ENCODE results near the gene SCGB1A1.
"Not testable (repeated sequence)": the region's sequence is repeated elsewhere in the genome, so short reads cannot be mapped to it uniquely, and the experiment has no call there.

Gene SCGB1A1, protein sequence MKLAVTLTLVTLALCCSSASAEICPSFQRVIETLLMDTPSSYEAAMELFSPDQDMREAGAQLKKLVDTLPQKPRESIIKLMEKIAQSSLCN

DNA sequence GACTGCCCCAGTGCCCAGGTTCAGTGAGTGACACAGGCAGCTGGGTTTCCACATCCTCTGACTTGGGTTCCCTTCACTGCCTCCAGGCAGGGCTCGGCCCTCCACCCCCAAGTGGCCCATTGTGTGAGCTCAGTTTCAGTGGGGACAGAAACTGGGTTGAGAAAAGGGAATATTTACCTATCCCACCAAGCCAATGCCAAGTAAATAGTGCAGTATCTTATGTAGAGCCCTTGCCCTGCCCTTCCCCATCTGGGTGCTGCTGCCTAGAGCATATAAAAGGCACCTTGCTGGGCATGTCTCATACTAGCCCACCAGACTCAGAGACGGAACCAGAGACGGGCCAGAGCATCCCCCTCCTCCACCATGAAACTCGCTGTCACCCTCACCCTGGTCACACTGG lies at the start of gene SCGB1A1:
TSS of gene SCGB1A1 (plus strand) at position 301 of the 400 bp plus-strand sequence. CDS start at position 364, 63 bp downstream.
- in situ Hi-C loops (cut with HindIII; ENCODE audit: low sequenced_read_pairs): no loop called here

DNA sequence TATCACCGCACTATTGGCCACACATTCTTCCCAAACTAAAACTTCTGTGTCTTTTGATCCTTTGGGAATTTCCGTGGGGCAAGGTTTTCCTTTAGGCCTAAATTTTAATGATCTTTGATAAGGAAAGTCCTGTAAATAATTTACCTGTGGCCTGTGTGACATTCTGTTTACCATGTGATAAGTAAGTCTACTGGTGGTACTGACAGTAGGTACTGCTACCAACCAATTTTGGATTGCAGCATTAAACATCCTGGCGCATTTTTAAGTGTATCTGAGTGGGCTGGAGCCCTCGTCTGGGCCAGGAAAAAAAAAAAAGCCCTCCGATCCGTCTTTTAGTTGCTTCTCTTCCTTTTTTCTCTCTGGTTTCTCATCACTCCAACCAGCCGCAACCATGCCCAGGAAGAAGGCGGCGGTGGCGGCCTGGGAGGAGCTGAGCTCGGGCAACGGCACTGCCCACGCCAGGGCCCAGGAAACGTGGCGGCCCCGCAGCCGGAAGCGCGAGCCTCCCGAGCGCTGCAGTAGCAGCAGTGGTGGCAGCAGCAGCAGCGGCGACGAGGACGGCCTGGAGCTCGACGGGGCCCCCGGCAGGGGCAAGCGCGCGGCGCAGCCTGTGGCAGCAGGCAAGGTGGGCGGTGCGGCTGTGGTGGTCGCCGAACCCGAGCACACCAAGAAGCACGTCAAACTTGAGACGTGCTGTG lies 47.9 kb upstream of the SCGB1A1 start:
- in situ Hi-C loops (cut with HindIII; ENCODE audit: low sequenced_read_pairs): no loop called here

DNA sequence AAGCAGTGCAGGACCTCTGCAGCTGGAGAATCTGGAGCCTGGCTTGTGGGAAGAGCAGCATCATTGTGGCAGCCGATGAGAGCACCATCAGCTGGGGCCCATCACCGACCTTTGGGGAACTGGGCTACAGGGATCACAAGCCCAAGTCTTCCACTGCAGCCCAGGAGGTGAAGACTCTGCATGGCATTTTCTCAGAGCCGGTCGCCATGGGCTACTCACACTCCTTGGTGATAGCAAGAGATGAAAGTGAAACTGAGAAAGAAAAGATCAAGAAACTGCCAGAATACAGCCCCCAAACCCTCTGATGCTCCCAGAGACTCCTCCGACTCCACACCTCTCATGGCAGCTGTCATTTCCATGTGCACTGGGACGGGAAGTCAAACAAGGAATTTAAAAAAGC lies 46.0 kb upstream of the SCGB1A1 start:
- in situ Hi-C loops (cut with HindIII; ENCODE audit: low sequenced_read_pairs): no loop called here

DNA sequence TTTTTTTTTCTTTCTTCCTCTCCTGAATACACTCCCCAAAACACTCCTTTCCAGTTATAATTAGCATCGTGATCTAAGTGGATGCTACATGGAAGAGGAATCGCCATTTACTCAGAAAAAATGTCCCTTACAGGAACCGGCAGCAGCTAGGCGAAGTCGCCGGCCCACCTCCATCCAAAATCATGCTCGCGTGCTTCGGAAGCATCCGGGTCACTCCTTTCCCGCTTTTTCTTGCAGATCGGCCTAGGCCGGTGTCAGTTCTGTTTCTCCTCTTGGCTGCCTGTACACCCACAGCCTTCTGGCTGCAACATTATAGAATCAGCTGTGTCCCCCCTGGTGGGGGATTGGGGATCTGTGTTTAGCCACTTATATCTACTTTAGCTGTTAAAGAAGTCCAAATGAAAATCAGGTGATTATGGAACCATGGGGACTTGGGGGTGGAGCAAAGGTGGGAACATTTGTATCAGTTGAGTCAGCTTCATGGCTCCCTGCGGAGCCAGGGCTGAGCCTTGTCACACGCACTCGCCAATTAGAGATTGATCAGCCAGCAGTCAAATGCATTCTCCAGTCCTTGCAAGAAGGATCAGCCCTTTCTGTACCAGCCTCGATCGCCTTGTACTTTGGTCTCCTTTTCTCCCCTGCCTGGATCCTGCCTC lies 45.2 kb upstream of the SCGB1A1 start:
- in situ Hi-C loops (cut with HindIII; ENCODE audit: low sequenced_read_pairs): no loop called here

DNA sequence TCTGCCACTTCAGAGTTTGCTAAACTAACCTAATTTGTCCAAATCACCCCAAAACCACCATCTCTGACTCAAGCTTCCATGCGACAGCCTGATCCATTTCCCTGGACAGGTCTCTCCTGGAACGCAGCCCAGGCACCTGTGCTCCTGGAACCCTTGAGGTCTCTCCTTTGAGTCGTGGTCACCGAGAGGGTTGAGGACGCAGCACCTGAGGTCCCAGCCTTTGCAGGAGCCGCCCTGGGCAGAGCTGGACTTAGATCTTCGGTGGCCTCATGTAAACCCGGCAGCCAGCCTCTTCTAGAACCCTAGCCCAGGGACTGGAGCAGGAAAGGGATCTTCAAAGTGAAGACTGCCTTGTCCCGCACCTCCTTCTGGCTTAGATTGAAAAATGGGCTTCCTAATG lies 44.0 kb upstream of the SCGB1A1 start:
- in situ Hi-C loops (cut with HindIII; ENCODE audit: low sequenced_read_pairs): no loop called here

DNA sequence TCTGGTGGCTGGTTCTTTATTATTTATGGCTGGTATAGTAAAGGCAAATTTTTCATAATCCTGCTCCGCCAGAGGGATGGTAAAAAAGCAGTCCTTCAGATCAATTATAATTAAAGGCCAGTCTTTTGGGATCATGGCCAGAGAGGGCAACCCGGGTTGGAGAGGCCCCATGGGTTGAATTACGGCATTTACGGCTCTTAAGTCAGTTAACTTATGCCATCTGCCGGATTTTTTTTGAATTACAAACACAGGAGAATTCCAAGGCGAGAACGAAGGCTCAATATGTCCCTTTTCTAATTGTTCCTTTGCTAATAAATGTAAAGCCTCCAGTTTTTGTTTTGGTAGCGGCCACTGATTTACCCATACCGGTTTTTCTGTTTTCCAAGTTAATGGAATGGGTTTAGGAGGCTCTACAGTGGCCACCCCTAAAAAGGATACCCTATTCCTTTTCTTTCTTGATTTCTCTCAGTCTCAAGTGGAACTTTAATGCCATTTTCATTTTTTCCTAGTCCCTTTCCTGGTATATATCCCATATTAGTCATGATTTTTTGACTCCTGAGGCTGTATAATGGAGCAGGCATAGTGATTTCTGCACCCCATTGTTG lies 40.3 kb upstream of the SCGB1A1 start:
- in situ Hi-C loops (cut with HindIII; ENCODE audit: low sequenced_read_pairs): not testable (repeated sequence)

DNA sequence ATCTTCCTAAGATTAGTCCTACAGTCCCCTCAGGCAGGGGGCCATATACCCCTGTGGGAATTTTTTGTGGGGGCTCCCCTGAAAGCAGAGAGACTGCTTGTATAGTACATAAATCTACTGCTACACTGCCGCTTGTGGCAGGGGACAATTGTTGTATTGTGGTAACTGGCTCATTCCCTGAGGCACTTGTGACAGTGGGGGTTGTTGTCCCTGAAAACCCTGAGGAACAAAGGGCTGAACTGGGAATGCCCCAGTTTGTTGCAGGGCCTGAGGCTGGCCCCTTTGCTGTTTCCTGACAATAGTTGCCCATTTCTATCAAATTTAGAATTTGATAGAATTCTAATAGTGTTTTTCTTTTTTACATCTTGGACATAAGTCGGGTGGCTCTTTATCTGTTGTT lies 39.2 kb upstream of the SCGB1A1 start:
- in situ Hi-C loops (cut with HindIII; ENCODE audit: low sequenced_read_pairs): not testable (repeated sequence)

DNA sequence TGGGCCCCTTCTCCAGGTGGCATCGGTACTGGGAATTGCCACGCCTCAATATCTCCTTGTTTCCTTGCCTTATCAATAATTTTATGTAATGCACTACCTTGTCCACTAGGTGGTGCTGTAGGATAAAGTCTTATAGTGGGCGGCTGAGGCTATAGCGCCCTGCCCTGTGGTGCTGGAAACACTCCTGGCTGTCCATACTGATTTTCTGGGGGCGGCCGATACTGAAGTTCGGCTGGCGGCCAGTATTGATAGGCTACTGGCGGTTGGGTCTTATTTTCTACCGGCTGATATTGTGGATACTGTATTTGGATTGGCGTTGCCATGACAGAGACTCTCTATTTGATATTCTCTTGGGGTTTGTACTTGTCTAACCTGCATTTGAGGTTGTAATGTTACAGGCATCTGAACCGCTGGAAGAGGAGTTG lies 38.0 kb upstream of the SCGB1A1 start:
- in situ Hi-C loops (cut with HindIII; ENCODE audit: low sequenced_read_pairs): not testable (repeated sequence)

DNA sequence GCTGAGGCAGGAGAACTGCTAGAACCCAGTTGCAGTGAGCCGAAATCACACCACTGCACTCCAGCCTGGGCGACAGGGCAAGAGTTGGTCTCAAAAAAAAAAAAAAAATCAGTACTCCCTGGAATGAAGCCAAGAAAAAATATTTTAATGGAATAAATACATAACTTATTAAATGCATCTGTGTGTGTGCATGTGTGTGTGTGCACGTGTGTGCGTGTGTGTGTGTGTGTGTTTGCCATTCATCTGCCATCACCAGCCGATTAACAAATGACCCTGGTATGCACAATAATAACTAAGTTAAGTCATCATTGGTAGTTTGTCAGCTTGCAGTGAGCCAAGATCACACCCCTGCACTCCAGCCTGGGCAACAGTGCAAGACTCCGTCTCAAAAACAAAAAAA lies 35.0 kb upstream of the SCGB1A1 start:
- in situ Hi-C loops (cut with HindIII; ENCODE audit: low sequenced_read_pairs): no loop called here

DNA sequence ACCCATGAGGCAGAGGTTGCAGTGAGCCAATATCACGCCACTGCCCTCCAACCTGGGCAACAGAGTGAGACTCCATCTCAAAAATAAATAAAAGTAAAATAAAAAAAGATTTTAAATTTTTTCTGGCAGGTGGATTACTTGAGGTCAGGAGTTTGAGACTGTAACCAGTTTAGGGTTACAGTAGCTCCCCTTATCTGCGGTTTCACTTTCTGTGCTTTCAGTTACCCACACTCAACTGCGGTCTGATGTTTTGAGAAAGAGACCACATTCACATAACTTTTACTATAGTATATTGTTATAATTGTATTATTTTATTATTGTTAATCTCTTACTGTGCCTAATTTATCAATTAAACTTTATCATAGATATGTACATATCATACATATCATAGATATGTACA lies 32.8 kb upstream of the SCGB1A1 start:
- in situ Hi-C loops (cut with HindIII; ENCODE audit: low sequenced_read_pairs): not testable (repeated sequence)

DNA sequence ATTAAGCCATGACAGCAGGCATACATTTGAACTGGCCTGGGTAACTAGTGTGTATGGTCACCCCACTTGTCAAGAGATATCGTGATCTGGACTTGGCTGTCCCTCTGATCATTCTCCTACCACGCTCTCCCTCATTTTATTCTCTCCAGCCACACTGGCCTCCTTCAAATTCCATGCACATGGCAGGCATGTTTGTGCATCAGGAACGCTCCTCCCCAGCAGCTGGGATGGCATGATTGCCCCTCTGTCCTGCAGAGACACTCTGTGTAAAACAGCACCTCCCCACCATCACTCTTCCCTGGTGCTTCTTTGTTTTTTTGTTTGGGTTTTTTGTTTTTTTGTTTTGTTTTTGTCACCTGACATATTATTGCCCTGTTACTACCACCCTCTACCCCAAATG lies 31.5 kb upstream of the SCGB1A1 start:
- in situ Hi-C loops (cut with HindIII; ENCODE audit: low sequenced_read_pairs): no loop called here

DNA sequence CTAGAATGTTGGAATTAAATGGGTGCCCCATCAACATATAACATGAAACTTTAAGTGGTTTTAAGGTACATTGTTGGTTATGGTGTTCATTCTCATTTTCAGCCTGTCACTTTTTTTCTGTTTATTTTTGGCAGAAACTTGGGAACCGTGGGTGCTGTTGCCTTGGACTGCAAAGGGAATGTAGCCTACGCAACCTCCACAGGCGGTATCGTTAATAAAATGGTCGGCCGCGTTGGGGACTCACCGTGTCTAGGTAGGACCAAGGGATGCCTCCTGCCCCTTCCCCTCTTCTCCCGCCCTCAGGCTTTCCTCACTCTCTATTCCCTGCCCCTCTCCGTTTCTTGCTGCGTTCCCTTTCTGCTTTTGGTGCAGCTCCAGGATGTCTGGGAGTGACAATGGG lies 29.8 kb upstream of the SCGB1A1 start:
- in situ Hi-C loops (cut with HindIII; ENCODE audit: low sequenced_read_pairs): no loop called here

DNA sequence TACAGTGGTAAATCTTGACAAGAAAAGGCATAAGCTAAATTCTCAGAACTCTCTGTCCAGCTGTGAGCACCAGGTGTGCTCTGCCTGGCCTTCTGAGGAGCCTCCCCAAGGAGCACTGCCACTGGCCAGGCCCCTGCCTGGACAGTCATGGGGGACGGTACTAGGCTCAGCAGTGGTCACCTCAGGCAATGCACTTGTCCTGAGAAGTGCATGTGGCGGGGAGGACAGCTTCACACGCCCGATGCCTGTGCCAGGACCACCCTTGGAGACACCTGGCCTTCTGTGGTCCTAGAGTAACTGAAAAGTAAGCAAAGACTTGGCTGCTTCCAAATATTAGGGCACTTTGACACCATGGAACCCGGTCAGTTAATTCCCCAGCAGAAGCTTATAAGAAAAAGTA lies 28.6 kb upstream of the SCGB1A1 start:
- in situ Hi-C loops (cut with HindIII; ENCODE audit: low sequenced_read_pairs): no loop called here

DNA sequence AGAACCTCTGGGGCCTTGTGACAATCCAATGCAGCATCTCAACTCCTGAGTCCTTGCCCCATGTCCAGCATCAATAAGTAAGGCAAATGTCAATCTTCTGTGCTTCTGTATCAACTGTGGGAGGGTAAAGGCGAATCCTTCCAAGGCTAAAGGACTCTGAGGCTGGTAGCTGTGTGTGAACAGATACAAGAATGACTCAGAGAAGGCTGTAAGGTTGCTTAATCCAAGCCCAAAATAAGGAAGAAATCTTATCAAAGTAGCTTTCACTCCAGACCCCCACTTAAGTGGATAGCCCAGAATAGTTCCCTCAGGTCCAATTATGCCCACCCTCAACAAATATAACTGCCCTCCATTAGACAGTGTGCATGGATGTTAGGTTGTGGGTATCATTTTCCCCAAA lies 28.1 kb upstream of the SCGB1A1 start:
- in situ Hi-C loops (cut with HindIII; ENCODE audit: low sequenced_read_pairs): no loop called here

DNA sequence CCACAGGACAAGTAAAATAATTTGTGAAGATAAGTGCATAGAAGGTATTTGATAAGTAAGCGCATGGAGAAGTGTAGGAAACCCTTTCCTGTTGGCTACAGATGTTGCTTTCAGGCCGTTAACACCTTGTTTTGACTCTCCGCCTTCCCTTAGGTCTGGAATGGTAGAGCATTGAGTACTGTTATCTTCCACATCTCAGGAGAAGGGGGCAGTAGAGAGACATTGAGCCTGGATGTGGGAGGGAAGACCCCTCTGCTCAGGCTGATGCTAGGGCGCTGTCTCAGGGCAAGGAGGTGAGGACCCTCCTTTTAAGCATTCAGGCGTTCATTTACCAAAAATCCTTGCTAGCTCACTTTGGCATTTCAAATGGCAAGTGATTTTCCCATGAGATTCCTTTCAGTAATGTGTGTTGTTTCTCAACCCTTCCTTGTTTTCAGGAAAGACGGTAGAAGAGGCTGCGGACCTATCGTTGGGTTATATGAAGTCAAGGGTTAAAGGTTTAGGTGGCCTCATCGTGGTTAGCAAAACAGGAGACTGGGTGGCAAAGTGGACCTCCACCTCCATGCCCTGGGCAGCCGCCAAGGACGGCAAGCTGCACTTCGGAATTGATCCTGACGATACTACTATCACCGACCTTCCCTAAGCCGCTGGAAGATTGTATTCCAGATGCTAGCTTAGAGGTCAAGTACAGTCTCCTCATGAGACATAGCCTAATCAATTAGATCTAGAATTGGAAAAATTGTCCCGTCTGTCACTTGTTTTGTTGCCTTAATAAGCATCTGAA lies 27.0 kb upstream of the SCGB1A1 start:
- in situ Hi-C loops (cut with HindIII; ENCODE audit: low sequenced_read_pairs): no loop called here

DNA sequence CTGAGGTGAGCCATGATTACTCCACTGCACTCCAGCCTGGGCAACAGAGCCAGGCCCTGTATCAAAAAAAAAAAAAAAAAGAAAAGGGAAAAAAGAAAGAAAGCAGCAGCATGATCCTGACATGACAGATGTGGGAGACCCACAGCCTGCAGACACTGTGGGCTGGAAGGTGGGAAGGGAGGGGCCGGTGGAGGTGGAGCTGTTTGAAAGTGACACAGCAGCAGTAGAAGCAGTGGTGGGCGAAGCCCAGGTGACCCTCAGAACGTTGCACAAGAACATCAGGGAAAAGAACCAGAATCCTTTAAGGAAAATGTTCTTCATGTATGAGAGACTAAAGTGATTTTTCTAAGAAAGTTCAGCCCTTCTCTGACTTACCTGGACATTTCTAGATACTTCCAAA lies 26.3 kb upstream of the SCGB1A1 start:
- in situ Hi-C loops (cut with HindIII; ENCODE audit: low sequenced_read_pairs): no loop called here

DNA sequence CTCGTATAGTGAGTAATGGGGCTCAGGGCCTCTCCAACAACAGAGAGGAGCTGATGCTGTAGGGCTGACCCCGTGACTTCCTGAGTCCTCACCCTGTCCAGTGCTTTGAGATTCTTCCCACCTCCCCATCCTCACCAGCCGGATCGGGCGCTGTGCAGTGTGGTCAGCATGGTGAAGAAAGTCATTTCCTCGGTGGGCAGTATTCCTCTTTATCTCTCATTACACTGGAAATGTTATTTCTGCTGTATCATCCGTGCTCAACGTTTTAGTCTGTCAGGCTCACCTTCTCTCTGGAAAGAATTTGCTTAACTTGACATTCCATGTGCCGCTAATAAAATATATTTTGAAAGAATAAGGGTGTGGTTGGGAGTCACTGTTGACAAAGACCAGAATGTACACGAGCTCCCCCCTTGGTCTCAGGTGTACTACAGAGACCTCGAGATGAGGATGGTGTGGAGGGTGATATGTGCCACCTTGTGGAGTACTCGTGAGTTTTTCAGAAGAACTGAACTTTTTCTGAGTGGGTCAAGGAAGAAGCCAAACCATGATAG lies 25.7 kb upstream of the SCGB1A1 start:
- in situ Hi-C loops (cut with HindIII; ENCODE audit: low sequenced_read_pairs): no loop called here

DNA sequence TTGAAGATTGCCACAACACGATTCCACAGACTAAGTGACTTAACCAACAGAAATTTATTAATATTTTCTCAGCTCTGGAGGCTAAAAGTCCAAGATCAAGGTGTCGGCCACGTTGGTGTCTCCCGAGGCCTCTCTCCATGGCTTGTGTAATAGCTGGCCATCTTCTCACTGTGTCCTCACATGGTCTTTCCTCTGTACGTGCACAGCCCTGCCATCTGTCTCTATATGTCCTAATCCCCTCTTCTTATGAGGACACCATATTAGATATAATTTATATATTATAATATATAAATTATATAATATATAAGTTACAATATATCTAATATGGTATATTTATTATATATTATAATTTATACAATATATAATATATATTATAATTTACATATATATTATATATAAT lies 25.1 kb upstream of the SCGB1A1 start:
- in situ Hi-C loops (cut with HindIII; ENCODE audit: low sequenced_read_pairs): no loop called here

DNA sequence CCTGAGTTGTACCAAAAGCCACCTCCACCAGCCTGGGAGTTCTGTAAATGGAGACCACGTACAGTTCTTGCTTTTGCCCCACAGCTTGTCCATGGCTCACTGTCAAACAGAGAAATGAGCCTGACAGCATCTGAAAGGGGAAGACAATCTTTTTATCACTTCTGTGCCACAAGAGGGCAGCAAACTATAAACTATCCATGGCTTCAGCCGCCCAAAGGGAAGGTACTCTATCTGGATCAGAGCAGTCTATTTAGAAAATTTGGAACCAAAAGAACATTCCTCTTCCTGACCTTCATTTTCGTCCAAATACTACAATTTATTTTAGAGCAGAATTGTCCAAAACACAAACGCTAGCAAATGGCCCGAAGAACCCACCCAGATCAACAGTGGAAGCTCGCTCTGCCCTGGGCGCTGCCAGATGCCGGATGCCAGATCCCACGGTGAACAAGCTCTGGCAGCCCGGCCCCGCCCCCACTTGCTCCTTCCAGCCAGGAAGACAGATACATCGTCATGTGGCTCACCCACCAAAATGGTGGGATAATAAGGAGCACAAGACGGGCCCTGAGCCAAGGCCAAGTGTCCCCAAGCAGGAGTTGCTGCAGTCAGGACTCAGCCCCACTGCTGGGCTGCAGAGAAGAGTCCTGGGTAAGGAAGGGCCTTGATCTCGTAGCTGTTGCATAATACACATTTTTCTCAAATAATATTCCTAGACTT lies 23.9 kb upstream of the SCGB1A1 start:
- in situ Hi-C loops (cut with HindIII; ENCODE audit: low sequenced_read_pairs): no loop called here

DNA sequence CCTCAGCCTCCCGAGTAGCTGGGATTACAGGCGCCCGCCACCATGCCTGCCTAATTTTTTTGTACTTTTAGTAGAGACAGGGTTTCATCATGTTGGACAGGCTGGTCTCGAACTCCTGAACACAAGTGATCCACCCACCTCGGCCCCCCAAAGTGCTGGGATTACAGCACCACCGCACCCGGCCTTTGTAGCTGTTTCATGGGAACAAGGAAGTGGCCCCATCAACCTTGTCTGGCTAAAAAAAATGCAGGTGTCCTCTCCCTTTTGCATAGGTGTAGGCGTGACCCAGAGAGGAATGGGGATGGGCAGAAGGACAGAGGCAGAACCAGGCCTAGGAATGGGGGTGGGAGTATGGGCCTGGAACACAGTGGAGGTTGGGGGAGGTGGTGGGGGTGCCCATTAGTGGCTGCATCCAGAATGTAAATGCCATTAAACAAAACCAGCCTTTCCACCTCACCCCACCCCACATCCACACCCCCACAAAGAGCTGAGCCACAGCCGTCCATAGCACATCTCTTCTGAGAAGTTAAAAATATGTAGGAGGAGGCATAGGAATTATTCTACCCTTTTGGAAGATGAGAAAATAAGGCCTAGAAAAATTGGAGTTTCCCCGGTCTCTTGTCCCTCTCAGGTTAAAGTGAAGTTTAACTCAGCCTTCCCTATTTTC lies 22.8 kb upstream of the SCGB1A1 start:
- in situ Hi-C loops (cut with HindIII; ENCODE audit: low sequenced_read_pairs): no loop called here
